DOHH2 (cell line): Measurements from ENCODE around the gene SLC39A1.

Experiments used
- EZH2phosphoT487 ChIP-seq: fragments of 200-600 bp; sonication (generic); IDR thresholded peaks from 2 replicates; pipeline ENCODE4 v1.6.1; 2017; ENCODE audit warnings: borderline replicate concordance, mild to moderate bottlenecking, antibody characterized with exemption, low read length, moderate library complexity, mixed read lengths
- TF ChIP-seq, protein P1 (sequence below): fragments of 200-600 bp; sonication (generic); IDR thresholded peaks from one replicate; pipeline ENCODE4 v1.5.1; 2014; ENCODE audit warnings: antibody characterized with exemption, mild to moderate bottlenecking, low read depth, low read length; ENCODE audit not compliant: poor library complexity, severe bottlenecking

DNA sequence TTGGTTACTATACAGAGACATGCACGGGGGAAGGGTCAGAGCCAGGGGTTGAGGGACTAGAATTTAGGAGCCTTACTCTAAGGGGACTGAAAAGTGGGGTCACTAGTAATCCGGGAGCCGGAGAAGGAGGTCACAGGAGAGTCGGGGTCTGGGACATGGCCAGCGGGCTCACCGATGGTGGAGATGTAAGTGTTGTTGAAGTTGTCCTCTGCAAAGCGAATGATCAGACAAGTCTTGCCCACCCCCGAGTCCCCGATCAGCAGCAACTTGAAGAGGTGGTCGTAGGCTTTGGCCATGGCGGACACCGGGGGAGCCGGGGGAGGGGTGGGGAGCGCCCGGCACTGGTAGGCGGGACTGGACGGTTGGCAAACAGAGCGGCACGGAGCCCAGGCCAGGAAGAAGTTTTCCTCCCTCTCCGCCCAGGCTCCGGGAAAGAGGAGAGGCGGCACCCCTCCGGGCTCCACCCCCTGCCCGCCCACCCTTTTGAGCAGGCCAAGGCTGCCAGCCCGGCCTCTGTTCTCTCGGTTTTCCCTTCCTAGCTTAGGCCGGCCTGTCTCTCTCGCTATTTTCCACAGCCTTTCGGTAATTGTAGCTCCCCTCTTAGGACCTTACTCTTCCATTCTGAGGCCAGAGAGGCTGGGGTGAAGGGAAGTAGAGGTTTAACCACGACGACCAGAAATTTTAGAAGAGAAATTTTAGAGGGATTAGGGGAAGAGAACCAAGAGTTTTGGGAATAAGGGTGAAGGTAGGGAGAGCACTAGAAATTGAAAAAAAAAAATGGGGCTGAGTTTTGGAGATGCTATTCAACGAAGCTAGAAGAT lies 22.8 kb upstream of the SLC39A1 start, which contains the start of gene RAB13:
- TF ChIP-seq, protein P1, sequence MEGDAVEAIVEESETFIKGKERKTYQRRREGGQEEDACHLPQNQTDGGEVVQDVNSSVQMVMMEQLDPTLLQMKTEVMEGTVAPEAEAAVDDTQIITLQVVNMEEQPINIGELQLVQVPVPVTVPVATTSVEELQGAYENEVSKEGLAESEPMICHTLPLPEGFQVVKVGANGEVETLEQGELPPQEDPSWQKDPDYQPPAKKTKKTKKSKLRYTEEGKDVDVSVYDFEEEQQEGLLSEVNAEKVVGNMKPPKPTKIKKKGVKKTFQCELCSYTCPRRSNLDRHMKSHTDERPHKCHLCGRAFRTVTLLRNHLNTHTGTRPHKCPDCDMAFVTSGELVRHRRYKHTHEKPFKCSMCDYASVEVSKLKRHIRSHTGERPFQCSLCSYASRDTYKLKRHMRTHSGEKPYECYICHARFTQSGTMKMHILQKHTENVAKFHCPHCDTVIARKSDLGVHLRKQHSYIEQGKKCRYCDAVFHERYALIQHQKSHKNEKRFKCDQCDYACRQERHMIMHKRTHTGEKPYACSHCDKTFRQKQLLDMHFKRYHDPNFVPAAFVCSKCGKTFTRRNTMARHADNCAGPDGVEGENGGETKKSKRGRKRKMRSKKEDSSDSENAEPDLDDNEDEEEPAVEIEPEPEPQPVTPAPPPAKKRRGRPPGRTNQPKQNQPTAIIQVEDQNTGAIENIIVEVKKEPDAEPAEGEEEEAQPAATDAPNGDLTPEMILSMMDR = no peak
- no peak for TF ChIP-seq EZH2phosphoT487
